DND-41 (cell line): Measurements from ENCODE around the gene NUP210L.
"Not testable (repeated sequence)": the region's sequence is repeated elsewhere in the genome, so short reads cannot be mapped to it uniquely, and the experiment has no call there.

ENCODE experiments used
- ATAC-seq: fragments of 200-7000 bp; cut with Tn5 transposase; 3 replicates; pipeline ENCODE4 v1.9.1; 2021; ENCODE audit warnings: low read depth; ENCODE audit not compliant: insufficient read depth
- DNase-seq: peaks from one replicate; pipeline ENCODE4 v3.0.0-alpha.2; 2020
- H2AFZ ChIP-seq: 2 replicates; pipeline ENCODE4 v1.6.0; 2012; ENCODE audit warnings: low read depth, low read length
- H3K27ac ChIP-seq: 2 replicates; pipeline ENCODE4 v1.5.1; 2012; ENCODE audit warnings: low read length, inconsistent platforms
- H3K27me3 ChIP-seq: fragments of 200-600 bp; sonication (generic); 2 replicates; pipeline ENCODE4 v1.6.0; 2012; ENCODE audit warnings: low read length, mild to moderate bottlenecking, inconsistent platforms; ENCODE audit not compliant: insufficient read depth, poor library complexity
- H3K36me3 ChIP-seq: 2 replicates; pipeline ENCODE4 v1.5.1; 2012; ENCODE audit warnings: low read length, inconsistent platforms; ENCODE audit not compliant: insufficient read depth
- H3K4me1 ChIP-seq: 2 replicates; pipeline ENCODE4 v1.5.1; 2012; ENCODE audit warnings: mild to moderate bottlenecking, low read length; ENCODE audit not compliant: insufficient read depth
- H3K4me2 ChIP-seq: 2 replicates; pipeline ENCODE4 v1.6.0; 2012; ENCODE audit warnings: mild to moderate bottlenecking, moderate library complexity, low read length, inconsistent platforms; ENCODE audit not compliant: insufficient read depth
- H3K4me3 ChIP-seq, 2 experiments: fragments of 200-600 bp in 1 of 2; shearing (Covaris generic) in 1 of 2; 2 replicates each; pipeline ENCODE4 v1.5.1; 2012 to 2016; ENCODE audit warnings: inconsistent platforms in 2 of 2, low read length in 2 of 2, mild to moderate bottlenecking in 2 of 2, low read depth in 1 of 2, moderate library complexity in 1 of 2
- H3K79me2 ChIP-seq: 2 replicates; pipeline ENCODE4 v1.6.0; 2012; ENCODE audit warnings: low read length, inconsistent platforms; ENCODE audit not compliant: insufficient read depth
- H3K9ac ChIP-seq: 2 replicates; pipeline ENCODE4 v1.6.0; 2012; ENCODE audit warnings: low read depth, mild to moderate bottlenecking, inconsistent platforms, low read length, moderate library complexity
- H3K9me3 ChIP-seq: 2 replicates; pipeline ENCODE4 v1.5.1; 2012; ENCODE audit warnings: low read length, moderate library complexity, mild to moderate bottlenecking, inconsistent platforms; ENCODE audit not compliant: insufficient read depth, severe bottlenecking
- H4K20me1 ChIP-seq: 2 replicates; pipeline ENCODE4 v1.6.0; 2012; ENCODE audit warnings: low read length; ENCODE audit not compliant: insufficient read depth
- CTCF ChIP-seq: IDR thresholded peaks from 2 replicates; pipeline ENCODE4 v1.5.1; 2012; ENCODE audit warnings: borderline replicate concordance, low read length, moderate library complexity, mild to moderate bottlenecking; ENCODE audit not compliant: poor library complexity, severe bottlenecking; ENCODE audit errors: extremely low read depth
- EZH2 ChIP-seq: IDR thresholded peaks from 3 replicates; pipeline ENCODE4 v1.6.1; 2012; ENCODE audit warnings: borderline replicate concordance, low read depth, mild to moderate bottlenecking, moderate library complexity, low read length, inconsistent platforms; ENCODE audit not compliant: severe bottlenecking

Gene NUP210L

GRCh38 chr1:154115180-154115579, 39.7 kb downstream of the NUP210L start:
- H3K79me2 ChIP-seq = no peaks in the 10 kb centered on the region
- no peak overlapping the region for H3K4me2 ChIP-seq
- H3K9me3 ChIP-seq = no peaks in the 10 kb centered on the region
- no peak overlapping the region for H3K27ac ChIP-seq
- ATAC-seq (no peak), DNase-seq (no peak)
- H4K20me1 ChIP-seq = no peaks in the 10 kb centered on the region
- TF ChIP-seq EZH2 (no peak), CTCF (no peak)
- no peak overlapping the region for H3K9ac ChIP-seq
- no peaks in the 10 kb centered on the region for H3K4me1 ChIP-seq
- H3K27me3 ChIP-seq = no peaks in the 10 kb centered on the region
- H2AFZ ChIP-seq = no peak overlapping the region
- H3K4me3 ChIP-seq = no peak overlapping the region
- no peaks in the 10 kb centered on the region for H3K36me3 ChIP-seq

- Histone ChIP-seq H3K4me1 (no peaks in the 10 kb centered on the region), H3K4me3 (no peak overlapping the region), H3K36me3 (no peaks in the 10 kb centered on the region), H3K9ac (no peak overlapping the region), H3K9me3 (no peaks in the 10 kb centered on the region), H3K79me2 (no peaks in the 10 kb centered on the region), H4K20me1 (no peaks in the 10 kb centered on the region), H3K4me2 (no peak overlapping the region), H3K27me3 (no peaks in the 10 kb centered on the region), H2AFZ (no peak overlapping the region), H3K27ac (no peak overlapping the region)
- DNase-seq = no peak
- no peak for TF ChIP-seq CTCF
- TF ChIP-seq EZH2 = no peak
- no peak for ATAC-seq
Measured at GRCh38 chr1:154104433-154105082, 50.3 kb downstream of the NUP210L start.

GRCh38 chr1:154100141-154100540, 54.7 kb downstream of the NUP210L start:
- not testable (repeated sequence) for H2AFZ ChIP-seq, H3K4me1 ChIP-seq, H3K36me3 ChIP-seq, H4K20me1 ChIP-seq, H3K27me3 ChIP-seq, H3K79me2 ChIP-seq, ATAC-seq, H3K9me3 ChIP-seq, DNase-seq, H3K27ac ChIP-seq, H3K4me3 ChIP-seq, H3K9ac ChIP-seq, H3K4me2 ChIP-seq

GRCh38 chr1:154097873-154098272, 57.0 kb downstream of the NUP210L start:
- no peaks in the 10 kb centered on the region for H3K36me3 ChIP-seq
- DNase-seq = no peak
- H3K4me2 ChIP-seq = no peak overlapping the region
- no peaks in the 10 kb centered on the region for H3K9me3 ChIP-seq
- no peak for ATAC-seq
- H3K27ac ChIP-seq = no peak overlapping the region
- no peak overlapping the region for H3K9ac ChIP-seq
- H4K20me1 ChIP-seq = no peaks in the 10 kb centered on the region
- no peak overlapping the region for H2AFZ ChIP-seq
- no peaks in the 10 kb centered on the region for H3K79me2 ChIP-seq
- H3K27me3 ChIP-seq = no peaks in the 10 kb centered on the region
- H3K4me1 ChIP-seq = no peaks in the 10 kb centered on the region
- no peak overlapping the region for H3K4me3 ChIP-seq
- no peak for TF ChIP-seq EZH2
- no peak for TF ChIP-seq CTCF
